HepG2 (cell line): ENCODE data around the gene ERBB3. TPM values are rescaled to one million over a fixed set of nuclear protein-coding genes. Genes with fewer than 3 reads are reported as not detected.

ENCODE experiments used
- EEA1 ChIP-seq: sonication (generic); formaldehyde crosslinking; IDR thresholded peaks from 2 replicates; pipeline ENCODE4 v1.5.1; 2020; ENCODE audit warnings: mild to moderate bottlenecking, missing genetic modification reagents, borderline replicate concordance
- JARID2 ChIP-seq: sonication (generic); formaldehyde crosslinking; IDR thresholded peaks from 2 replicates; pipeline ENCODE4 v1.8.1; 2023; ENCODE audit warnings: missing genetic modification reagents, inconsistent platforms; ENCODE audit not compliant: insufficient replicate concordance
- TAF15 ChIP-seq: fragments of 200-400 bp; formaldehyde crosslinking; IDR thresholded peaks from one replicate; pipeline ENCODE4 v1.6.1; 2018; ENCODE audit warnings: mild to moderate bottlenecking, low read depth, low read length; ENCODE audit not compliant: poor library complexity, severe bottlenecking
- ZBTB40 ChIP-seq, 2 experiments: fragments of 450-650 bp in 1 of 2; sonication (generic) in 1 of 2; formaldehyde crosslinking in 1 of 2; IDR thresholded peaks; 2 replicates each; pipeline versions ENCODE4 v1.6.1 to v1.8.0; 2016 to 2022; ENCODE audit warnings: antibody characterized with exemption in 1 of 2, mild to moderate bottlenecking in 1 of 2, missing genetic modification reagents in 1 of 2
- ZFP90 ChIP-seq: sonication (generic); formaldehyde crosslinking; IDR thresholded peaks from 2 replicates; pipeline ENCODE4 v1.8.0; 2022; ENCODE audit warnings: missing genetic modification reagents, mild to moderate bottlenecking, inconsistent platforms, borderline replicate concordance
- ZNF512B ChIP-seq: sonication (generic); formaldehyde crosslinking; IDR thresholded peaks from 2 replicates; pipeline ENCODE4 v1.5.1; 2020; ENCODE audit warnings: missing genetic modification reagents, mild to moderate bottlenecking, borderline replicate concordance
- polyA plus RNA-seq, 8 experiments: library from polyadenylated mRNA; depleted of rRNA in 3 of 8; stranded (reverse) in 7 of 8; unstranded in 1 of 8; fragments of >200 nt; fragmentation: Illumina TruSeq in 4 of 8; extraction: Trizol in 4 of 8; gene quantifications; 2 replicates each; pipeline versions ENCODE4 v1.2.1 to v1.2.3, GENCODE V29; 2011 to 2016; ENCODE audit warnings: low read depth in 4 of 8, missing spikeins in 1 of 8, mixed read lengths in 1 of 8; ENCODE audit not compliant: insufficient read depth in 1 of 8
- total RNA-seq, 5 experiments: library from RNA; depleted of rRNA; stranded (reverse); fragments of >200 nt; fragmentation: Illumina TruSeq; extraction: Trizol; gene quantifications; 2 replicates each; pipeline ENCODE4 v1.2.3, GENCODE V29; 2016; ENCODE audit warnings: low read depth in 1 of 5
- TF ChIP-seq, protein P1 (sequence below): sonication (generic); formaldehyde crosslinking; IDR thresholded peaks from 2 replicates; pipeline ENCODE4 v1.5.1; 2020; ENCODE audit warnings: mild to moderate bottlenecking, moderate library complexity, missing genetic modification reagents
- TF ChIP-seq, protein P2 (sequence below): sonication (generic); formaldehyde crosslinking; IDR thresholded peaks from 2 replicates; pipeline ENCODE4 v1.4.0; 2020; ENCODE audit warnings: missing genetic modification reagents, borderline replicate concordance

Gene ERBB3
- total and polyA plus RNA-seq, 2 of the 13 experiments (the other 11 are each of a cell fraction or from before 2014, with no cell fraction given): 93.6 to 358 TPM

DNA sequence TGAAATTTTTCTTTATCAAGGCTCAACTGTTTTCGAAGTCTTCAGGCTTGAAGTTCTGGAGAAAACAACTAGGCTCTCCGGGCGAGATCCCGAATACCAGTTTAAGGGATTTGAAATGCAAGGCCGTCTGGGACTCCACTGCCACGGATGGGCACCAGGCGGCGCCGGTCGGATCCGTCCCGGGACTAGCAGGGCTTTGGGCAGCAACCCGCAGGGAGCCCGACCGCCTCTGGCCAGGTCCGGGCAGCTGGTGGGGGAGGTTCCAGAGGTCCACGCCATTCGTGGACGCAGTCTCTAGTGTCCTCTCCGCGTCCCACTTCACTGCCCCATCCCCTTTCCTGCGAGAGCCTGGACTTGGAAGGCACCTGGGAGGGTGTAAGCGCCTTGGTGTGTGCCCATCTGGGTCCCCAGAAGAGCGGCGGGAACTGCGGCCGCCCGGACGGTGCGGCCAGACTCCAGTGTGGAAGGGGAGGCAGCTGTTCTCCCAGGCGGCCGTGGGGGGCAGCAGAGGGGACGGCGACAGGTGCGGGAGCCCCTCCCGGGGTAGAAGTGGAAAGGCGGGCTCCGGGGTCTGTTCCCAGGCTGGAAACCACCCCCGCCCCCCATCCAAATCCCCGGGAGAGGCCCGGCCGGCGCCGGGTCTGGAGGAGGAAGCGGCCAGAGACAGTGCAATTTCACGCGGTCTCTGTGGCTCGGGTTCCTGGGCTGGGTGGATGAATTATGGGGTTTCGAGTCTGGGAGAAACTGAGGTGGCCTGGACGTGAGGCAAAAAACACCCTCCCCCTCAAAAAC is 838 bp upstream of the ERBB3 start (continued):
- TF ChIP-seq ZBTB40 (IDR thresholded peaks at IDR 0.05): no peak
- TF ChIP-seq ZBTB40 (CRISPR knock-in tag; IDR thresholded peaks at IDR 0.05): peak; percentile 37; the same call in 1 of the 2 replicates
- peak; percentile 67; the same call in 1 of the 2 replicates for TF ChIP-seq ZFP90 (CRISPR knock-in tag)
- peak; percentile 69 for TF ChIP-seq JARID2
- TF ChIP-seq, protein P1, sequence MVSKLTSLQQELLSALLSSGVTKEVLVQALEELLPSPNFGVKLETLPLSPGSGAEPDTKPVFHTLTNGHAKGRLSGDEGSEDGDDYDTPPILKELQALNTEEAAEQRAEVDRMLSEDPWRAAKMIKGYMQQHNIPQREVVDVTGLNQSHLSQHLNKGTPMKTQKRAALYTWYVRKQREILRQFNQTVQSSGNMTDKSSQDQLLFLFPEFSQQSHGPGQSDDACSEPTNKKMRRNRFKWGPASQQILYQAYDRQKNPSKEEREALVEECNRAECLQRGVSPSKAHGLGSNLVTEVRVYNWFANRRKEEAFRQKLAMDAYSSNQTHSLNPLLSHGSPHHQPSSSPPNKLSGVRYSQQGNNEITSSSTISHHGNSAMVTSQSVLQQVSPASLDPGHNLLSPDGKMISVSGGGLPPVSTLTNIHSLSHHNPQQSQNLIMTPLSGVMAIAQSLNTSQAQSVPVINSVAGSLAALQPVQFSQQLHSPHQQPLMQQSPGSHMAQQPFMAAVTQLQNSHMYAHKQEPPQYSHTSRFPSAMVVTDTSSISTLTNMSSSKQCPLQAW: peak; percentile 25; the same call in 1 of the 2 replicates
- TF ChIP-seq TAF15: peak; percentile 76
- TF ChIP-seq, protein P2, sequence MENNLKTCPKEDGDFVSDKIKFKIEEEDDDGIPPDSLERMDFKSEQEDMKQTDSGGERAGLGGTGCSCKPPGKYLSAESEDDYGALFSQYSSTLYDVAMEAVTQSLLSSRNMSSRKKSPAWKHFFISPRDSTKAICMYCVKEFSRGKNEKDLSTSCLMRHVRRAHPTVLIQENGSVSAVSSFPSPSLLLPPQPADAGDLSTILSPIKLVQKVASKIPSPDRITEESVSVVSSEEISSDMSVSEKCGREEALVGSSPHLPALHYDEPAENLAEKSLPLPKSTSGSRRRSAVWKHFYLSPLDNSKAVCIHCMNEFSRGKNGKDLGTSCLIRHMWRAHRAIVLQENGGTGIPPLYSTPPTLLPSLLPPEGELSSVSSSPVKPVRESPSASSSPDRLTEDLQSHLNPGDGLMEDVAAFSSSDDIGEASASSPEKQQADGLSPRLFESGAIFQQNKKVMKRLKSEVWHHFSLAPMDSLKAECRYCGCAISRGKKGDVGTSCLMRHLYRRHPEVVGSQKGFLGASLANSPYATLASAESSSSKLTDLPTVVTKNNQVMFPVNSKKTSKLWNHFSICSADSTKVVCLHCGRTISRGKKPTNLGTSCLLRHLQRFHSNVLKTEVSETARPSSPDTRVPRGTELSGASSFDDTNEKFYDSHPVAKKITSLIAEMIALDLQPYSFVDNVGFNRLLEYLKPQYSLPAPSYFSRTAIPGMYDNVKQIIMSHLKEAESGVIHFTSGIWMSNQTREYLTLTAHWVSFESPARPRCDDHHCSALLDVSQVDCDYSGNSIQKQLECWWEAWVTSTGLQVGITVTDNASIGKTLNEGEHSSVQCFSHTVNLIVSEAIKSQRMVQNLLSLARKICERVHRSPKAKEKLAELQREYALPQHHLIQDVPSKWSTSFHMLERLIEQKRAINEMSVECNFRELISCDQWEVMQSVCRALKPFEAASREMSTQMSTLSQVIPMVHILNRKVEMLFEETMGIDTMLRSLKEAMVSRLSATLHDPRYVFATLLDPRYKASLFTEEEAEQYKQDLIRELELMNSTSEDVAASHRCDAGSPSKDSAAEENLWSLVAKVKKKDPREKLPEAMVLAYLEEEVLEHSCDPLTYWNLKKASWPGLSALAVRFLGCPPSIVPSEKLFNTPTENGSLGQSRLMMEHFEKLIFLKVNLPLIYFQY (CRISPR knock-in tag): peak; percentile 51; the same call in 1 of the 2 replicates
- TF ChIP-seq ZNF512B (CRISPR knock-in tag): peak; percentile 30; the same call in 1 of the 2 replicates
- TF ChIP-seq EEA1 (CRISPR knock-in tag): peak; percentile 76; the same call in 1 of the 2 replicates
